ENCODE measurements around the gene POGZ. TPM values are rescaled to one million over a fixed set of nuclear protein-coding genes. Genes with fewer than 3 reads are reported as not detected.

The POGZ gene
- total and polyA plus RNA-seq, 2 of the 13 experiments (the other 11 are each of a cell fraction or from before 2014, with no cell fraction given), result 15.3 to 45.6 TPM

GRCh38 chr1:151459331-151460046 lies at the start of gene POGZ (continued):
- TF ChIP-seq ZHX1 (CRISPR knock-in tag; IDR thresholded peaks at IDR 0.05; ENCODE audit: low read depth) (no peak), CTCF (CRISPR knock-in tag; IDR thresholded peaks at IDR 0.05) (no peak), ZNF451 (CRISPR knock-in tag; IDR thresholded peaks at IDR 0.05) (no peak), ZBTB46 (CRISPR knock-in tag; IDR thresholded peaks at IDR 0.05; ENCODE audit: borderline replicate concordance) (no peak), ZBTB4 (CRISPR knock-in tag; IDR thresholded peaks at IDR 0.05; ENCODE audit: borderline replicate concordance) (no peak), SP5 (CRISPR knock-in tag; IDR thresholded peaks at IDR 0.05; ENCODE audit: borderline replicate concordance, low read depth) (no peak), MATR3 (CRISPR knock-in tag; IDR thresholded peaks at IDR 0.05) (no peak), ZNF773 (CRISPR knock-in tag; IDR thresholded peaks at IDR 0.05; ENCODE audit: borderline replicate concordance) (no peak), PRDM4 (CRISPR knock-in tag; IDR thresholded peaks at IDR 0.05; ENCODE audit: borderline replicate concordance) (no peak), ZNF264 (CRISPR knock-in tag; IDR thresholded peaks at IDR 0.05) (no peak), STAG1 (CRISPR knock-in tag; IDR thresholded peaks at IDR 0.05) (no peak), MAFK (conservative IDR thresholded peaks at IDR 0.05 in 1 of 2, IDR thresholded peaks at IDR 0.05 in 1 of 2; ENCODE audit: low read length in 2 of 2) (no peak), ZNF260 (CRISPR knock-in tag; IDR thresholded peaks at IDR 0.05; ENCODE audit: borderline replicate concordance, low read depth) (no peak), IKZF4 (CRISPR knock-in tag; IDR thresholded peaks at IDR 0.05; ENCODE audit: borderline replicate concordance, low read depth, not compliant biosample characterization) (no peak), HNRNPK (IDR thresholded peaks at IDR 0.05; ENCODE audit: low read depth, low read length, poor library complexity, severe bottlenecking) (no peak)

Data from HepG2 (cell line).